ENCODE measurements around the gene PHF11.
"Not testable (repeated sequence)": the region's sequence is repeated elsewhere in the genome, so short reads cannot be mapped to it uniquely, and the experiment has no call there.

Gene PHF11

GRCh38 chr13:49495783-49496762 is at the start of gene PHF11:
Gene PHF11 (plus strand): TSS chr13:49495953. CDS start chr13:49496002, 49 bp downstream.
- DNase-seq: no peak

- no peak for DNase-seq
Observed at GRCh38 chr13:49446473-49446872, 49.3 kb upstream of the PHF11 start.

GRCh38 chr13:49448753-49449152 is 47.0 kb upstream of the PHF11 start:
- no peak for DNase-seq

- DNase-seq: no peak
Observed at GRCh38 chr13:49450105-49450819, 45.5 kb upstream of the PHF11 start.

GRCh38 chr13:49452725-49453457 is 42.9 kb upstream of the PHF11 start:
- DNase-seq: no peak

- DNase-seq: no peak
Observed at GRCh38 chr13:49453465-49453864, 42.3 kb upstream of the PHF11 start.

- DNase-seq: no peak
Observed at GRCh38 chr13:49454388-49455006, 41.3 kb upstream of the PHF11 start.

GRCh38 chr13:49455007-49455398 is 40.8 kb upstream of the PHF11 start:
- no peak for DNase-seq

- DNase-seq: no peak
Observed at GRCh38 chr13:49456156-49456555, 39.6 kb upstream of the PHF11 start.

GRCh38 chr13:49457221-49457620 is 38.5 kb upstream of the PHF11 start:
- DNase-seq: no peak

GRCh38 chr13:49459580-49459979 is 36.2 kb upstream of the PHF11 start:
- no peak for DNase-seq

GRCh38 chr13:49464085-49464484 is 31.7 kb upstream of the PHF11 start:
- no peak for DNase-seq

GRCh38 chr13:49464621-49465325 is 31.0 kb upstream of the PHF11 start:
- DNase-seq: no peak

- DNase-seq: no peak
Observed at GRCh38 chr13:49466292-49466838, 29.4 kb upstream of the PHF11 start.

- DNase-seq: no peak
Observed at GRCh38 chr13:49472186-49472585, 23.6 kb upstream of the PHF11 start.

- DNase-seq: no peak
Observed at GRCh38 chr13:49476529-49476928, 19.2 kb upstream of the PHF11 start.

- DNase-seq: no peak
Observed at GRCh38 chr13:49481788-49482187, 14.0 kb upstream of the PHF11 start.

GRCh38 chr13:49488563-49488962 is 7.2 kb upstream of the PHF11 start:
- DNase-seq: no peak

GRCh38 chr13:49494645-49495044 is 1.1 kb upstream of the PHF11 start:
- DNase-seq: no peak

GRCh38 chr13:49496837-49497236 is 1.1 kb downstream of the PHF11 start:
- not testable (repeated sequence) for DNase-seq

GRCh38 chr13:49497272-49497671 is 1.5 kb downstream of the PHF11 start:
- DNase-seq: no peak

GRCh38 chr13:49498206-49498605 is 2.5 kb downstream of the PHF11 start:
- DNase-seq: no peak
